ENCODE measurements around the gene RUSC2. TPM values are rescaled to one million over a fixed set of nuclear protein-coding genes. Genes with fewer than 3 reads are reported as not detected.
"Not testable (repeated sequence)": the region's sequence is repeated elsewhere in the genome, so short reads cannot be mapped to it uniquely, and the experiment has no call there.

RUSC2 gene
- total and polyA plus RNA-seq, 2 donors (not counting 1 experiment from before 2014, with no cell fraction given): 0.27 to 0.76 TPM

DNA sequence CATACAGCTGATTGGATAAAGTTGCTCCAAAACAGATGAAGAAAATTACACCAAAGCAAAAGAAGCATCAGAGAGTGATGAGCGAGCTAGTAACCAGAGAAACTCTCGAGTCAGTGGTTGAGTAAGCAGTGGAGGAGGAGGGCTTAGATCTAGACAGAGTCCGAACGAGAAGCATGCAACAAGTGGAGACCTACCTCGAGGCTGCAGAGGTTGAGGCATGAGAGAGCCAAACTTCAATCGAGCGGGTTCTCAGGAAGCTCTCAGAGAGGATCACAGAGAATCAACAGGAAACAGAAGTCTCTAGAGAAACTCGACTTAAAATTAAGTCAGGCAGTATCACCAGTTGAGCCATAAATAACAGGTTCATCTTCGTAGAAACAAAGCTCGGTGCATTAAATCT, 6.1 kb downstream of the RUSC2 start:
- POLR2A ChIA-PET: no interaction called here
- ATAC-seq (ENCODE audit: low read depth): no peak

GRCh38 chr9:35498245-35498644, 8.3 kb downstream of the RUSC2 start:
- H3K4me1 ChIP-seq (ENCODE audit: control insufficient read depth in 2 of 2, insufficient read depth in 2 of 2, low read length in 2 of 2); H3K9me3 ChIP-seq (ENCODE audit: control extremely low read depth in 1 of 3, control insufficient read depth in 2 of 3, insufficient read depth in 1 of 3, low read length in 2 of 3); H3K27ac Mint-ChIP-seq; ATAC-seq (ENCODE audit: low read depth); H3K9ac ChIP-seq (ENCODE audit: low read length); H3K9me3 Mint-ChIP-seq (ENCODE audit: insufficient read depth); H4K20me1 ChIP-seq (ENCODE audit: control insufficient read depth, insufficient read depth, low read length, poor library complexity, severe bottlenecking); H3K27ac ChIP-seq (ENCODE audit: low read length in 2 of 2); H3K79me2 ChIP-seq (ENCODE audit: control insufficient read depth, insufficient read depth, low read length); POLR2A ChIA-PET; CTCF ChIA-PET; DNase-seq; H3K4me1 Mint-ChIP-seq; intact Hi-C loops (cut with micrococcal nuclease); H3K4me3 Mint-ChIP-seq; H3K36me3 ChIP-seq (replicated peaks in 1 of 2; ENCODE audit: control extremely low read depth in 1 of 2, control insufficient read depth in 1 of 2, extremely low read depth in 1 of 2, insufficient read depth in 2 of 2, low read length in 1 of 2); H3K27me3 ChIP-seq (replicated peaks in 1 of 4; ENCODE audit: control extremely low read depth in 1 of 4, control insufficient read depth in 3 of 4, insufficient read depth in 4 of 4, low read length in 3 of 4); H3K4me2 ChIP-seq (replicated peaks; ENCODE audit: low read depth, low read length, poor library complexity, severe bottlenecking); H2AFZ ChIP-seq (ENCODE audit: insufficient read depth, low read depth, low read length, poor library complexity, severe bottlenecking); H3K4me3 ChIP-seq (ENCODE audit: control extremely low read depth in 1 of 5, extremely low read depth in 1 of 5, insufficient read depth in 1 of 5, low read depth in 2 of 5, low read length in 4 of 5): not testable (repeated sequence)
- WGBS (ENCODE audit: insufficient coverage): 97% methylated on average over 5 of the region's 10 CpGs
- H3K27me3 Mint-ChIP-seq: peaks cover 18% of the 10 kb centered on the region

More for the DNA sequence above, 6.1 kb downstream of the RUSC2 start:
- DNase-seq: no peak
- H4K20me1 ChIP-seq (ENCODE audit: control insufficient read depth, insufficient read depth, low read length, poor library complexity, severe bottlenecking): no peaks in the 10 kb centered on the region
- Mint-ChIP-seq H3K4me1 (peaks cover 2% of the 10 kb centered on the region), H3K9me3 (ENCODE audit: insufficient read depth) (no peaks in the 10 kb centered on the region), H3K27ac (no peak overlapping the region), H3K4me3 (no peak overlapping the region), H3K27me3 (peaks cover 18% of the 10 kb centered on the region)
- H3K4me2 ChIP-seq (replicated peaks; ENCODE audit: low read depth, low read length, poor library complexity, severe bottlenecking): no peak overlapping the region
- no peak overlapping the region for H3K4me3 ChIP-seq (ENCODE audit: control extremely low read depth in 1 of 5, extremely low read depth in 1 of 5, insufficient read depth in 1 of 5, low read depth in 2 of 5, low read length in 4 of 5)
- 49% methylated on average over 10 of the region's 10 CpGs for WGBS (ENCODE audit: insufficient coverage)
- H3K27me3 ChIP-seq (replicated peaks in 1 of 4; ENCODE audit: control extremely low read depth in 1 of 4, control insufficient read depth in 3 of 4, insufficient read depth in 4 of 4, low read length in 3 of 4): peaks cover 0 to 8% (median under 1%) of the 10 kb centered on the region in 4 experiments
- H3K27ac ChIP-seq (ENCODE audit: low read length in 2 of 2): no peak overlapping the region
- peaks cover 0 to 4% (median 2%) of the 10 kb centered on the region in 3 donors for H3K9me3 ChIP-seq (ENCODE audit: control extremely low read depth in 1 of 3, control insufficient read depth in 2 of 3, insufficient read depth in 1 of 3, low read length in 2 of 3)
- intact Hi-C loops (cut with micrococcal nuclease): no loop called here
- no peak overlapping the region for H2AFZ ChIP-seq (ENCODE audit: insufficient read depth, low read depth, low read length, poor library complexity, severe bottlenecking)
- no peaks in the 10 kb centered on the region for H3K79me2 ChIP-seq (ENCODE audit: control insufficient read depth, insufficient read depth, low read length)
- H3K36me3 ChIP-seq (replicated peaks in 1 of 2; ENCODE audit: control extremely low read depth in 1 of 2, control insufficient read depth in 1 of 2, extremely low read depth in 1 of 2, insufficient read depth in 2 of 2, low read length in 1 of 2): no peaks in the 10 kb centered on the region
- CTCF ChIA-PET: no interaction called here
- TF ChIP-seq EZH2 (IDR thresholded peaks at IDR 0.05; ENCODE audit: borderline replicate concordance, insufficient read depth, low read depth, low read length, poor library complexity, severe bottlenecking): no peak
- TF ChIP-seq CTCF (IDR thresholded peaks at IDR 0.05): no peak
- H3K4me1 ChIP-seq (ENCODE audit: control insufficient read depth in 2 of 2, insufficient read depth in 2 of 2, low read length in 2 of 2): no peaks in the 10 kb centered on the region
- no peak overlapping the region for H3K9ac ChIP-seq (ENCODE audit: low read length)

Data from B cell (primary cell).